Endothelial cell of hepatic sinusoid (primary cell): ENCODE data around the gene CHRNA3.

Source experiments
- in situ Hi-C: cut with HindIII; loops from 2 replicates; pipeline ENCODE4 v1.10.0; 2017; ENCODE audit warnings: low sequenced_read_pairs

CHRNA3 gene

GRCh38 chr15:78637776-78638435 is 17.1 kb upstream of the CHRNA3 start:
- in situ Hi-C loops = loop anchor here (5.0 kb wide), 1 partner anchor 69 kb away; no protein-coding TSS in a partner anchor

- in situ Hi-C loops = loop anchor here (5.0 kb wide), 1 partner anchor 71 kb away; no protein-coding TSS in a partner anchor
Observed at GRCh38 chr15:78636378-78636859, 15.6 kb upstream of the CHRNA3 start.

- in situ Hi-C loops = loop anchor here (5.0 kb wide), 1 partner anchor 72 kb away; no protein-coding TSS in a partner anchor
Observed at GRCh38 chr15:78635346-78635745, 14.6 kb upstream of the CHRNA3 start.

- in situ Hi-C loops = loop anchor here (5.0 kb wide), 1 partner anchor 73 kb away; no protein-coding TSS in a partner anchor
Observed at GRCh38 chr15:78634210-78635145, 13.7 kb upstream of the CHRNA3 start.

- in situ Hi-C loops = no loop called here
Observed at GRCh38 chr15:78633348-78633747, 12.6 kb upstream of the CHRNA3 start.

- in situ Hi-C loops = no loop called here
Observed at GRCh38 chr15:78630886-78631633, 10.3 kb upstream of the CHRNA3 start.

GRCh38 chr15:78629716-78630065 is 8.9 kb upstream of the CHRNA3 start:
- in situ Hi-C loops = no loop called here

GRCh38 chr15:78629031-78629715 is 8.4 kb upstream of the CHRNA3 start:
- in situ Hi-C loops = no loop called here

GRCh38 chr15:78628227-78628626 is 7.4 kb upstream of the CHRNA3 start:
- in situ Hi-C loops = no loop called here

- in situ Hi-C loops = no loop called here
Observed at GRCh38 chr15:78627348-78627747, 6.6 kb upstream of the CHRNA3 start.

GRCh38 chr15:78626381-78626995 is 5.7 kb upstream of the CHRNA3 start:
- in situ Hi-C loops = no loop called here

- in situ Hi-C loops = no loop called here
Observed at GRCh38 chr15:78625606-78626280, 4.9 kb upstream of the CHRNA3 start.

- in situ Hi-C loops = no loop called here
Observed at GRCh38 chr15:78624651-78625590, 4.1 kb upstream of the CHRNA3 start.

- in situ Hi-C loops = no loop called here
Observed at GRCh38 chr15:78623786-78624497, 3.1 kb upstream of the CHRNA3 start.

GRCh38 chr15:78621810-78622402 is 1.1 kb upstream of the CHRNA3 start:
- in situ Hi-C loops = no loop called here

- in situ Hi-C loops = no loop called here
Observed at GRCh38 chr15:78620021-78620526, 722 bp downstream of the CHRNA3 start.
